ENCODE data around the gene MATCAP1. TPM values are rescaled to one million over a fixed set of nuclear protein-coding genes. Genes with fewer than 3 reads are reported as not detected.
A peak's percentile ranks its signal among the peaks of the same experiment; 100 is the strongest.

Gene MATCAP1
- total and polyA plus RNA-seq, 2 of the 13 experiments (the other 11 are each of a cell fraction or from before 2014, with no cell fraction given): 11.2 to 24.5 TPM

GRCh38 chr16:67184995-67185650 lies 1.4 kb upstream of the MATCAP1 start (continued):
- TF ChIP-seq POLR2AphosphoS2 (IDR thresholded peaks at IDR 0.05; ENCODE audit: low read depth, low read length) (no peak), NFKB2 (CRISPR knock-in tag; IDR thresholded peaks at IDR 0.05; ENCODE audit: borderline replicate concordance) (peak; percentile 96), ZNF367 (CRISPR knock-in tag; IDR thresholded peaks at IDR 0.05; ENCODE audit: borderline replicate concordance) (no peak), RXRA (CRISPR knock-in tag; IDR thresholded peaks at IDR 0.05) (peak; percentile 79; the same call in 1 of the 2 replicates), ZNF790 (CRISPR knock-in tag; IDR thresholded peaks at IDR 0.05; ENCODE audit: borderline replicate concordance) (no peak), ZHX1 (CRISPR knock-in tag; IDR thresholded peaks at IDR 0.05; ENCODE audit: low read depth) (peak; percentile 63; the same call in 1 of the 2 replicates), GZF1 (CRISPR knock-in tag; IDR thresholded peaks at IDR 0.05) (peak; percentile 91; the same call in 1 of the 2 replicates), ZNF567 (CRISPR knock-in tag; IDR thresholded peaks at IDR 0.05; ENCODE audit: borderline replicate concordance) (no peak), MAFK (conservative IDR thresholded peaks at IDR 0.05 in 1 of 2, IDR thresholded peaks at IDR 0.05 in 1 of 2; ENCODE audit: low read length in 2 of 2) (no peak), POGZ (CRISPR knock-in tag; IDR thresholded peaks at IDR 0.05) (peak; percentile 69; the same call in 1 of the 2 replicates), REL (CRISPR knock-in tag; conservative IDR thresholded peaks at IDR 0.05) (0 out of 2 replicates have a peak, but pooled peaks have one; percentile 57), ZFP41 (CRISPR knock-in tag; IDR thresholded peaks at IDR 0.05; ENCODE audit: borderline replicate concordance) (0 out of 2 replicates have a peak, but pooled peaks have one; percentile 27), HCFC1 (IDR thresholded peaks at IDR 0.05; ENCODE audit: low read depth, low read length) (no peak), ZNF501 (CRISPR knock-in tag; IDR thresholded peaks at IDR 0.05) (peak; percentile 64), MEF2D (CRISPR knock-in tag; IDR thresholded peaks at IDR 0.05) (peak; percentile 87), ZNF3 (CRISPR knock-in tag; IDR thresholded peaks at IDR 0.05) (no peak), CREB1 (IDR thresholded peaks at IDR 0.05) (no peak), CREB1 (CRISPR knock-in tag; IDR thresholded peaks at IDR 0.05) (no peak), ZNF646 (CRISPR knock-in tag; IDR thresholded peaks at IDR 0.05) (no peak)
- TF ChIP-seq, protein P1, sequence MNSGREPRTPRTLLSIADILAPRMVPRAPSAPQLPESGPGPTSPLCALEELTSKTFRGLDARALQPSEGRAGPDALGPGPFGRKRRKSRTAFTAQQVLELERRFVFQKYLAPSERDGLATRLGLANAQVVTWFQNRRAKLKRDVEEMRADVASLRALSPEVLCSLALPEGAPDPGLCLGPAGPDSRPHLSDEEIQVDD (CRISPR knock-in tag; IDR thresholded peaks at IDR 0.05; ENCODE audit: borderline replicate concordance): peak; percentile 83; the same call in 1 of the 2 replicates
- TF ChIP-seq, protein P2, sequence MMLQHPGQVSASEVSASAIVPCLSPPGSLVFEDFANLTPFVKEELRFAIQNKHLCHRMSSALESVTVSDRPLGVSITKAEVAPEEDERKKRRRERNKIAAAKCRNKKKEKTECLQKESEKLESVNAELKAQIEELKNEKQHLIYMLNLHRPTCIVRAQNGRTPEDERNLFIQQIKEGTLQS (CRISPR knock-in tag; IDR thresholded peaks at IDR 0.05): peak; percentile 77

Data from HepG2 (cell line).